Astrocyte of the spinal cord (primary cell): ENCODE data around the gene PARP3.
"Not testable (repeated sequence)": the region's sequence is repeated elsewhere in the genome, so short reads cannot be mapped to it uniquely, and the experiment has no call there.

Experiments used
- DNase-seq: peaks from one replicate; pipeline ENCODE4 v3.0.0; 2011; ENCODE audit warnings: low read depth, low spot score
- H3K4me3 ChIP-seq: 2 replicates; pipeline ENCODE4 v1.5.1; 2011; ENCODE audit warnings: low read depth, mild to moderate bottlenecking, low read length, moderate library complexity
- in situ Hi-C: cut with HindIII; loops from 2 replicates; pipeline ENCODE4 v1.10.0; 2017; ENCODE audit warnings: low sequenced_read_pairs
- TF ChIP-seq, protein P1 (sequence below): IDR thresholded peaks from 2 replicates; pipeline ENCODE4 v1.5.1; 2012; ENCODE audit warnings: low read depth, mild to moderate bottlenecking, low read length, inconsistent platforms

PARP3 gene

DNA sequence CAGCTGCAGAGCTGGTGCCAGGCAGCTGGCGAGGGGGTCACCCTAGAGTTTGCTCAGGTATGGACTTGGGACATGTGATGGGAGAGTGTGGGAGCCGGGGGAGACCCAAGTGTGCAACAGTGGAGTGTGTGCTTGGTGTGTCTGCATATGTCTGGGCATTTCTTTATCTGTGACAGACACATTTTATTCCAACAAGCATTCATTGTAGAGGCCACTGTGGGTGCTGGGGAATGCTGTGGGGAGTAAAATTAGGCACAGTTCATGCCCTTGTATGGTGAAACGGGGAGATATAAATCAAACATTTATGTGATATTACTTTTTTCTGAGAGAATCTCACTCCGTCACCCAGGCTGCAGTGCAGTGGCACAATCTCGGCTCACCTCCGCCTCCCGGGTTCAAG lies 45.4 kb downstream of the PARP3 start:
- no peak for DNase-seq
- in situ Hi-C loops: no loop called here
- TF ChIP-seq, protein P1, sequence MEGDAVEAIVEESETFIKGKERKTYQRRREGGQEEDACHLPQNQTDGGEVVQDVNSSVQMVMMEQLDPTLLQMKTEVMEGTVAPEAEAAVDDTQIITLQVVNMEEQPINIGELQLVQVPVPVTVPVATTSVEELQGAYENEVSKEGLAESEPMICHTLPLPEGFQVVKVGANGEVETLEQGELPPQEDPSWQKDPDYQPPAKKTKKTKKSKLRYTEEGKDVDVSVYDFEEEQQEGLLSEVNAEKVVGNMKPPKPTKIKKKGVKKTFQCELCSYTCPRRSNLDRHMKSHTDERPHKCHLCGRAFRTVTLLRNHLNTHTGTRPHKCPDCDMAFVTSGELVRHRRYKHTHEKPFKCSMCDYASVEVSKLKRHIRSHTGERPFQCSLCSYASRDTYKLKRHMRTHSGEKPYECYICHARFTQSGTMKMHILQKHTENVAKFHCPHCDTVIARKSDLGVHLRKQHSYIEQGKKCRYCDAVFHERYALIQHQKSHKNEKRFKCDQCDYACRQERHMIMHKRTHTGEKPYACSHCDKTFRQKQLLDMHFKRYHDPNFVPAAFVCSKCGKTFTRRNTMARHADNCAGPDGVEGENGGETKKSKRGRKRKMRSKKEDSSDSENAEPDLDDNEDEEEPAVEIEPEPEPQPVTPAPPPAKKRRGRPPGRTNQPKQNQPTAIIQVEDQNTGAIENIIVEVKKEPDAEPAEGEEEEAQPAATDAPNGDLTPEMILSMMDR: no peak
- H3K4me3 ChIP-seq: no peak overlapping the region

DNA sequence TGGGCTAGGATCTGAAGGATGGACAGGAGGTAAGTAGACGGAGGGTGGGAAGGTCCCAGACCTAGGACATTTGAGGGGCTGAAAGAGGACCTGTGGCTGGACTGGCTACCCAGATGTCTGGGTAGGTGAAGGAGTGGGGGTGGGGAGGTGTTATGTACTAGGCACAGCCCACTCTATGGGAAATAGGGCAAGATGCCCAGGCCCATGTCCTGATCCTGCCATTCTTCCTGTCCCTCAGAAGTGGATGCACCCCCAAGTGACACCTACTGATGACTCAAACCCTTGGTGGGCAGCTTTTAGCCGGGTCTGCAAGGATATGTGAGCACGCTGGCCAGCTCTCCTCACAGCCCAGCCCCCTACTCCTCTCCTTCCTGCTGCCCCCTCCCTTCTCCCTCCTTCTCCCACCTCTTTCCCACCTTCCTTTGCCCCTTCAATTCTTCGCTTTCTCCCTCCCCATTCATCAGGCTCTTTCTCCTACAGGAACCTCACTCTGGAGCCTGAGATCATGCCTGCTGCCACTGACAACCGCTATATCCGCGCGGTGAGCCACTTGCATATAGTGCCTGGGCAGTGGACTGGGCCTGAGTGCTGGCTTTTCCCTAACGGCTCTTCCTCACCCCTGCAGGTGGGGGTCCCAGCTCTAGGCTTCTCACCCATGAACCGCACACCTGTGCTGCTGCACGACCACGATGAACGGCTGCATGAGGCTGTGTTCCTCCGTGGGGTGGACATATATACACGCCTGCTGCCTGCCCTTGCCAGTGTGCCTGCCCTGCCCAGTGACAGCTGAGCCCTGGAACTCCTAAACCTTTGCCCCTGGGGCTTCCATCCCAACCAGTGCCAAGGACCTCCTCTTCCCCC lies 46.4 kb downstream of the PARP3 start:
- no peak for DNase-seq
- TF ChIP-seq, protein P1: no peak
- H3K4me3 ChIP-seq: no peak overlapping the region
- in situ Hi-C loops: no loop called here

DNA sequence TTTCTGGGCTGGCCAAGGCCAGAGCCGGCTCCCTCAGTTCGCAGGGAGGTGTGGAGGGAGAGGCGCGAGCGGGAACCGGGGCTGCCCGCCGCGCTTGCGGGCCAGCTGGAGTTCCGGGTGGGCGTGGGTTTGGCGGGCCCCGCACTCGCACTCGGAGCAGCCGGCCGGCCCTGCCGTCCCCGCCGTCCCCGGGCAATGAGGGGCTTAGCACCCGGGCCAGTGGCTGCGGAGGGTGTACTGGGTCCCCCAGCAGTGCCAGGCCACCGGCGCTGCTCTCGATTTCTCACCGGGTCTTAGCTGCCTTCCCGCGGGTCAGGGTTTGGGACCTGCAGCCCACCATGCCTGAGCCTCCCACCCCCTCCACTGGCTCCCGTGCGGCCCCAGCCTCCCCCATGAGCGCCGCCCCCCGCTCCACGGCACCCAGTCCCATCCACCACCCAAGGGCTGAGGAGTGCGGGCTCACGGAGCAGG lies 48.4 kb downstream of the PARP3 start:
- DNase-seq, H3K4me3 ChIP-seq, in situ Hi-C loops: not testable (repeated sequence)

DNA sequence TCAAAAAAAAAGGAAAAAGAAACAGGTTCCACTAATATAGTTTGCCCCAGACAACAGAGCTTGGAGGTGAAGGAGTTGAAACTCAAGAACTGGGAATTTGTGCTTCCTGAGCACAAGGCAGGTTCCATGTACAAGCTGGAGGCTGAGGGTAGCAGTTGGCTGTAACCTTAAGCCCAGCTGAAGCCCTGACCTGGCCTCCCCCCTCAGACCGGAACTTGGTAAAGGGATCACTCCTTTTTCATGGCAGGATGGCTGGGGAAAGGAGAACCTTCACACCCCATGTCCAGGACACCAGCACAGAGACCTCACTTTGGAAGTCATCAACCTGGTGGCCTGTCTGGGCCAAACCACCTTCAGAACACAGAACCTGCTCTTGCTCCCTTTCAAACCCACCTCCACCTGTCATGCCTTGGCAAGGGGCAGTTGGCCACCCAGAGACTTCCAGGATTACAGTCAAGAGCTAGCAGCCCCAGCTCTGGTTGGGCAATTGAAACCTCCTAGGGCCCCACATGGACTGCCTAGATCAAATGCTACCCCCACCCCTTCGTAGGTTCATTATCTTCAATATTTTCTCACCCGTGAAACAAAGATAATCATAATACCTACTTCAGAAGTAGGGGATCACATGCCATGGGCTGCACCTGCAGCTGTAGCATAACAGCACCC lies 50.0 kb downstream of the PARP3 start:
- DNase-seq: no peak
- TF ChIP-seq, protein P1: no peak
- in situ Hi-C loops: no loop called here
- H3K4me3 ChIP-seq: no peak overlapping the region

DNA sequence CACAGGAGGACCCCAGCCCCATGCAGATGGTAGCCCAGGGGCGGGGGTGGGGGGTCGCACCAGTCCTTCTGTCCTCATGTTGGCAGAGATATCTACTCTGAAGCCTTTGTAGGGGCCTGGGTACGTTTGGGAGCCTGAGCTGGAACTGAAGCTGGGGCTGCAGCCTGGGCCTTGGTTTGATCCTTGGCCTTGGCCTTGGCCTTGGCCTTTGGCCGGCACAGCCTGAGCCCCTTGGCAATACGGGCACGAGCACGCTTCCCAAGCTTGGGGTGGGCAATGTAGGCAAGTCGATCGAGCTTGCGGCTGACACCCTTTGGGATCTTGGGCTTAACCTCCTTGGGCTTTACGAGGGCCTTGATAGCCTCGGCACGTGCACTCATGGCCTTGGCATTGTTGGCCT lies 51.5 kb downstream of the PARP3 start:
- H3K4me3 ChIP-seq, in situ Hi-C loops, DNase-seq: not testable (repeated sequence)

DNA sequence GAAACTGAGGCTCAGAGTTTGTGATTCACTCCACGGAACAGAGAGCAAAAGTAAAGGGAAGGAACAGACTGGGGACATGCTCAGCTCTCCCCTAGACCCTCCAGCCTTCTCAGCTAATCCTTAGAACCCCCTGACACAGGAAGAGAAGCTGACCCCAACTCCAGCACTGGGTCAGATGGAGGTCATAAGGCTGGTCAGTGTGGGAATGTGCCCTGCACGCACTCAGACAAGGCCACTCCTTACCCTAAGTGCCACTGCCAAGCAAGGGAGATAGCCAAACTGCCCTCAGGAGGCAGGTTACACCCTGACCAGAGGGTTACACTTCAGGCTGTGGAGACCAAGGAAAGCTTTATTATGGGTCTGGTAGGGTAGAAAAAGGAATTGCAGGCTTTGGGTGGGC lies 52.4 kb downstream of the PARP3 start:
- DNase-seq: no peak
- TF ChIP-seq, protein P1: no peak
- H3K4me3 ChIP-seq: peak overlapping the region; percentile 100
- in situ Hi-C loops: no loop called here

DNA sequence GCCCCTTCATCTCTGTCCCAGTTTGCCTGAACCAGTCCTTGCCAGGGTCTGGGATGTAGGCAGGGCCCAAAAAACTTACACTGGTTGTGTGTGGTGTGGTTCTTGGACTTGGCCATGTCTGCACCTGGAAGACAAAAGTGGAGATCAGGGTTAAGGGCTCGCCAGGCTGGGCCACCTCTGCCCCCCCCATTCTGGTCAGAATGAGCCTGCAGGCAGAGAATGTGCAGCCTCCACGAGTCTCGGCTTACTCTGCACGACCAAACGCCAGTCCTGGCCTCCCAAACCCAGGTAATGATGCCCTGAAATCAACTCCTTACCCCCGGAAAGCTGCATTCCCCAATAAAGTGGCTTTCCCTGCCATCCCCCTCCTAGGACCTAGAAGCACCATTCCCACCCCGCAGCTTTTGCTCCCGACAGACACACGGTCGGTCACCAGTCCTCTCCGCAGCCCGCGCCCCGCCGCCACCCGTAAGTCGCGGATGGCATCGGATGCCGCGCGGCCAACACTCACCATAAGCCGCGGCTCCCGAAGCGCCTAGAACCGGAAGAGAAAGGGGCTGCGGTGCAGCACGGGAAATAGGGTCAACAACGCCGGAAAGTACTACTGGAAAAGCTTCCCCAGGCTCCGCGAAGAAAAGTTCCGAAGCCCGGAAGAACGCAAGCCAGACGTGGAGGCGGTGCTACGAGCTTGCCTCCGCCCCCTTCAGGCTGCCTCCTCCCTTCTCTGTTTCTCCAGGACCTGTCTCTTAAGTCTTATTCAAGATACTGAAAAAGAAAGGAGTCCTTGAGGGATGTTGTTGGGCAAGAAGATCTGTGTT lies 53.4 kb downstream of the PARP3 start, which contains the start of gene RPL29:
Gene RPL29, minus strand, starts transcription at position 550 of the 818 bp plus-strand sequence. Its CDS starts 434 bp downstream, at position 116.
- peak; percentile 96 for DNase-seq
- H3K4me3 ChIP-seq: peak within 1 kb of the TSS; percentile 100
- TF ChIP-seq, protein P1: peak; percentile 19
- in situ Hi-C loops: no loop called here
